Mammary epithelial cell (primary cell): Measurements from ENCODE around the gene SLC35E1.

Source experiments
- CTCF ChIP-seq, 2 donors: IDR thresholded peaks in 1 of 2; conservative IDR thresholded peaks in 1 of 2; 2 replicates each; pipeline ENCODE4 v1.5.1; 2011 to 2012; ENCODE audit warnings: inconsistent platforms in 2 of 2, low read length in 2 of 2, mild to moderate bottlenecking in 2 of 2, control low read depth in 1 of 2, low read depth in 1 of 2; ENCODE audit not compliant: insufficient read depth in 1 of 2; ENCODE audit errors: extremely low read depth in 1 of 2
- EZH2 ChIP-seq: IDR thresholded peaks from 2 replicates; pipeline ENCODE4 v1.6.1; 2012; ENCODE audit warnings: low read length, inconsistent platforms, borderline replicate concordance

GRCh38 chr19:16620018-16620417 is 47.8 kb upstream of the SLC35E1 start:
- no peak for TF ChIP-seq CTCF (conservative IDR thresholded peaks at IDR 0.05 in 1 of 2, IDR thresholded peaks at IDR 0.05 in 1 of 2; ENCODE audit: extremely low read depth in 1 of 2, insufficient read depth in 1 of 2, low read depth in 1 of 2, low read length in 2 of 2)
- no peak for TF ChIP-seq EZH2
